SIG-M5 (cell line): ENCODE measurements around the gene STUM.

Experiments
- DNase-seq: peaks from one replicate; lab custom pipeline; 2025; lab: John Stamatoyannopoulos, UW

The STUM gene

DNA sequence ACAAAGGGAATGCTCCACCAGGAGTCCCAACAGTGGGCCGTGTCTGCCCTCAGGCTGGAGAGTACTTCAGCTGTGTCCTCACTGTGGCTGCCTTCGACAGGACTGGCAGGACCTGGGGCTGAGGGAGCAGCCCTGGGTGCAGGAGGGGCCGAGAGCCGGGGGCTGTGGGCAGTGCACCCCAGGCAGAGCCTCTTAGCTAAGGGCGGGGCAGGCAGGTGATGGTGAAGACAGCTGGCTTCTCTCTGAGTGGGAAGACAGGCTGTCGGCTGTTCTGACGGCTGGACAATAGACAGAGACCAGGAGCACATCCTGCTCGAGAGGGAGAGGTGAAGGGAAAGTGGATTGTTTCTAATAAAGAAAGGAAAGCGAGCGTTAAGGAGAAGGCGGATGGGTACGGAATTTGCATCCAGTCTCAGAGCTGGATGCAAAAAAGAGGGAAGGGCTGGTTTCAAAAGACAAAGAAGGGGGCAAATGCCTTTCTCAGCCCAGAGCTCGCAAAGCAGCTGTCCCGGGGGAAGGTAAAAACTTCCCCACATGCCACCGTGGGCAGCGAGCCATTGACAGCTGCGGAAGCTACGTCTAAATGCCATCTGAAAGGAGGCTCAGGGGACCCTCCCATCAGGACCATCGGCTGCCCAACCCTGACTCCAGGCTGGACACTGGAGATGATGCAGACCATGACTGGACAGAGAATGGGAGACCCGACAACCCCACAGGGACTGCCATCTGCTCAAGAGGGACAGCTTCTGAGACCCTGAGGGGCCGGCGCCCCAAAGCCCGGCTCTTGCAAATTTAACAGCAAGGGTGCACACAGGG is 92.0 kb downstream of the STUM start:
- DNase-seq, result no peak

DNA sequence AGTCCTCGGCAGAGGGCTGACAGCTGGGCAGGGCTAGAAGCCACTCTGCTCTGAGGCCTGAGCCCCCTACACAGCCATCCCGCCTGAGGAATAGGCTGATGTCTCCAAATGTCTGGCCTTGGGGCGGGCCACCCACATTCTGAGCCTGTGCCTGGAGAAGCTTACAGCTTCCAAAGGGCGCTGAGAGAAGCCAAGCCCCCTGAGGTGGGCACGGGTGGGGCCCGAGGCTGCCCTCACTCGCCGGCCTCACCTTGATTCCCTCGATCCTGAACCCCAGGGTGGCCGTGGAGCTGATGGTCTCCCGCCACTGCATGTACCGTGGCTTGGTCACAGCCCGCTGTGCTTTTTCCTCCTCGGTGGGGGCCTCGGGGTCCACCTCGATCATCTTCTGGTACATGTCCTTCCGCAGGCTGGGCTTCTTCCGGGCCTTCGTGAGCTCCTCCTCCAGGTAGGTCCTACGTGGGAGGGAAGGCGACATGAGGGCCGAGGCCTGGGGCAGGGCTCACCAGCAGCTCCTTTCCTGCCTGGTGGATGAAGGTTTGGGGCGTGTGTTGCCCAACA is 93.2 kb downstream of the STUM start:
- no peak for DNase-seq

GRCh38 chr1:226642421-226642820 is 93.9 kb downstream of the STUM start:
- no peak for DNase-seq

DNA sequence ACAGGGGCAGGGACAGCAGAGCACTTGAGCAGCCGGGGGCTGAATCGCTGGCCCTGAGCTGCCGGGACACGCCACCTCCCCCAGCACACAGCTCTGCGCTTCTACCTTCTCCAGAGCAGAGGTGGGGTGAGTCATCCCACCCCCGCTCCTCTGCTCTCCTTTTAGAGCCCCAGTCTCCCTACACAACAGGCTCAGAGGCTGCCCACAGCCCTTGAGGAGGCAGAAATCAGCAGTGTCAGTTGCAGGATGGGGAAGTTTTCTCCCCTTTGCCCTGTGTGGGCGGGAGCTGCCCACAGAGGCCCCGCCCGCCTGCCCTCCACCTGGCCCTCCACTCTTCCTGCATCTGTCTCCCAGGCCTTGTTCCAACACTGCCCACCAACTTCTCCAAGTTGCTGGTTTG is 94.6 kb downstream of the STUM start:
- DNase-seq, result peak; percentile 89

- peak; percentile 27 for DNase-seq
These were observed 95.3 kb downstream of the STUM start for GRCh38 chr1:226643611-226644540.

DNA sequence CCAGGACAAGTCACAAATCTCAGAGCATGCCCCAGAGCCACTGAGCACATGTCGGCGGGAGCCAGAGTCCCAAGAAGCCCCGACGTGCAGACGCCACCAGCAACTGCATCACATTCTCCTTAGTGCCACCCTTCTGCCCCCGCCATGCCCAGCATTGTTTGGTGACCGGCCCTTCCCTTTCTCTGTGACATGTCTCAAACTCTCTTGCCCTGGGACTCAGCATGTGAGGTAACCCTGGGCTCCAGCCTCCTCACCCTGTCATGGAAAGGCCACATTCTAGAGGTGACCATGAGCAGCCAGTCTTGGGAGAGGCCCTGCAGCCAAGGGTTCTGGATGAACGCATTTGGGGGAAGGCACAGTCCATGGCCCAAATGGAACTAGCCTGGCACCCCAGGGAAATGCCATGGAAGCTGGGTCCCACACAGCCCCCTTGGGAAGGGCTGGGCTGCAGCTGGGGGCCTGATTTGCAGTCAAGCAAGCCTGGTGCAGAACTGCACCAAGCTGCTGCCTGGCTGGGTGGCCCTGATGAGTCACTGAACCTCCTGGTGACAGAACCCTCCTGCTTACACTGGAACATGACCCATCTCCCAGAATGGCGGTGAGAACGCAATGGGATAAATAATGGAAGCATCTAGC is 96.1 kb downstream of the STUM start:
- DNase-seq, result no peak

DNA sequence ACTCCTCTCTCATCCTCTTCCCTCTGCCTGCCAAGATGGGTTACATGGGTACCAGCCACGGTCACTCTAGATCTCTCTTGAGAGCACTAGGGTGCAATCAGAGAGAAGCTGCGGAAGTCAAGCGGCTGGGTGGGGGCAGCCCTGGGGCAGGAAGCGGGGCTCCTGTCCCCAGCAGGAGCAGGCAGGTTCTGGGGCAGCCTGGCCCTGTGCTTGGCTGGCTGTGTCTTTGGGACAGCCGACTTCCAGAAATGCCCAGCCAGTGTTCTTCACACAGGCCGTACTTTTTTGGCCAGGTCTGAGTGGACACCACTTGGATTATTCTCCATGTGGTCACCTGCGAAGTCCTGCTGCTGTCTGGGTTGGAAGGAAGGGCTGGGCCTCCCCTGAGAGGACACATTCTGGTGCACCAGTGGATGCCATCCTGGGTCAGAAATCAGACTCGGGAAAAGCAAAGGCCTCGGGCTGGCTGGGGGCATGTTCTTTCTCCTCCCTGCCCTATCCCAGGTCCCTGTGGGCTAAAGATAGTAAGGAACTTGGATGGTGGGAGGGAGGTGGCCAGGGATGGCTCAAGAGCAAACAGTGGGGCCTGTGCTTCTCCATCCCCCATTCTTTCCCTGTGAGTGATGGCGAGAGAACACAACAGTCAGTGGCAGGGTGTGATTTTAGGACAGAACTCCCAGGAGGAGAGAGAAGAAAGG is 96.9 kb downstream of the STUM start:
- no peak for DNase-seq

DNA sequence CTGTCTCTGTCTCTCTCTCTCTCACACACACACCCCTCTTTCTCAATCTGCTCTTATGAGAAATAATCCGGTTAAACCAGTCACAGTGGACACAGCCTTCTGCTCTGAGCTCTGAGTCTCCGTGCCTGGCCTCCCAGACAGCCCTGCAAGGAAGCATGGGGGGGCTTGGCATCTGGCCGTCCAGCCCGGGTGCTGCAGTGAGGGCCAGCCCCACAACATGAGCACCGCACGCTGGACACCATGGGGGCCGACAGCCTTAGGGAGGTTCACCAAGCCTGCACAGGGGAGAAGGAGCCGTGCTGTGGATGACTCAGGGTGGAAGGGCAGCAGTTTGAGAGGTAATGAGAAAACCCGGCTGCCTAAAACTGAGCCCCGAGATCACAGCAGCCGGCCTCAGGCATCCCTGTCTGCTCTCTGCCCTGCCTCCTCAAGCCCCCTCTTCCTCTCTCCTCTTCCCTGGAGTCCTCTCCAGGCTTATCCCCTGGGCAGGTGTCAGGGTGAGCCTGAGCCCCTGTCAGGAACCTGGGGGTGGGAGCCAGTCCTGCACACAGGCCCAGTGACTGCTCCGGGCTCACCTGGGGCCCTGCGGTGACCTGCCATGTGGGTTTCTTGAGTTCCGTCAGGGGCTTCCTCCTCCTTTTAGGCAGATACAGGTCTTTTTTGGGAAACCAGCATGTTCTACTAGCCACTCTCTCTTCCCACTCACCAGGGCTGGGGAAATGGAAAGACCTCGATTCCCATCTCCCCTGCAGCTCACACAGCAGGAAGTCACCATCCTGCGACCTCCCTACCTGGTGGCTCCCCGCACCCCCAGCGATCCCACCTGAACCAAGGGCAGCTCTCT is 97.7 kb downstream of the STUM start:
- no peak for DNase-seq

DNA sequence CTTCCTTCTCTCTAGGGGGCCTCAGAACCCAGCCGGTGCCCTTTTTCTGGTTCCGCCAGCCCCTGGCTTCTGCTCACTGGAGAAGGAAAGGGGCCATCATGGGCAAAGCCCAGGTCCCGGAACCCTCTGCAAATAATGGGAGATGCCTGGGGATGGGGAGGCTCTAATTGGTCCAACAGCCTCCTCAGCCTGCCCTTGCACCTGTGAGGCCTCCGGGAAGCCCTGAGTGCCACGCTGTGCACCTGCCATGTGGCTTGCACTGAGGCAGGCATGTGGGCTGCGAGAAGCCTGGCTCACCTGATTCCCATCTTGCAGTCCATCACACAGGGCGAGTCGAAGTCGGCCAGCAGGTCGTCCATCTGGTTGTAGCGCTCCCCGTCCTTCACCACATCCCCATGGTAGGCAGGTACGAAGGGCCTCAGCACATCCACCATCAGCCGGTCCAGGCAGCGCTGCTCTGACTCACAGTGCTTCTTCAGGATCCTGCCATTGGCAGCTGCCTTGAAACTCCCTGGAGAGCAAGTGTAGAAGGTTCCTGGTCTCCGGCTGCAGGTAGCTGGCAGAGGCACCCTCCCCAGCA is 98.4 kb downstream of the STUM start:
- DNase-seq, result no peak

- no peak for DNase-seq
These were observed 99.2 kb downstream of the STUM start for GRCh38 chr1:226647719-226648118.

DNA sequence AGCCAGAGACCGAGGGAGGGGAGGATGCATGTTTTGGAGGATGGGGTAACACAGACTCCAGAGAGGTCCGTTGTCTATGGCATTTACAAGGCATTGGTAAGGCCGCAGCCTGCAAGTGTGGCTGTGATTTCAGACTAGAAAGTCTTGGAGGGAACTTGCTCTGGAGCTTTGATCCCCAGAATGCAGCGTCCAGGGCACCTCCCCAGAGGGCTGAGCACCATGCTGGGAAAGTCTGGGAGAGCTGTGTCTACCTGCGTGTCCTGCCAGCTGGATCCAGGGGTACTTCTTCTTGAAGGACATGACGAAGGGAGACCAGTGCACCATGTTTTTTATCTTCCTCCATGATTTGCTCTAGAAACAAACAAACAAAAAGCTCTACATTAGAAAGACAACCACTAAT is 99.9 kb downstream of the STUM start:
- no peak for DNase-seq

DNA sequence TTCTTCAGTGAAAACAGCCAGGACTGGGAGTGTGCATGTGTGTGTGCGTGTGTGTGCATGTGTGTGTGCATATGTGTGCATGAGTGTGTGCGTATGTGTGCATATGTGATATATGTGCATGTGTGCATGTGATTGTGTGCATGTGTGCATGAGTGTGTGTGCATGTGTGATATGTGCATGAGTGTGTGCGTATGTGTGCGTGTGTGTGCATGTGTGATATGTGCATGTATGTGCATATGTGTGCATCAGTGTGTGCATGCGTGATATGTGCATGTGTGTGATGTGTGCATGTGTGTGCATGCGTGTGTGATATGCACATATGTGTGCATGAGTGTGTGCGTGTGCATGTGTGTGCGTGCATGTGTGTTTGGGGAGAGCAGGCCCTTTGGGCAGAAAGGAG is 100.7 kb downstream of the STUM start:
- DNase-seq, result no peak

- no peak for DNase-seq
These were observed 101.2 kb downstream of the STUM start for GRCh38 chr1:226649780-226650179.

DNA sequence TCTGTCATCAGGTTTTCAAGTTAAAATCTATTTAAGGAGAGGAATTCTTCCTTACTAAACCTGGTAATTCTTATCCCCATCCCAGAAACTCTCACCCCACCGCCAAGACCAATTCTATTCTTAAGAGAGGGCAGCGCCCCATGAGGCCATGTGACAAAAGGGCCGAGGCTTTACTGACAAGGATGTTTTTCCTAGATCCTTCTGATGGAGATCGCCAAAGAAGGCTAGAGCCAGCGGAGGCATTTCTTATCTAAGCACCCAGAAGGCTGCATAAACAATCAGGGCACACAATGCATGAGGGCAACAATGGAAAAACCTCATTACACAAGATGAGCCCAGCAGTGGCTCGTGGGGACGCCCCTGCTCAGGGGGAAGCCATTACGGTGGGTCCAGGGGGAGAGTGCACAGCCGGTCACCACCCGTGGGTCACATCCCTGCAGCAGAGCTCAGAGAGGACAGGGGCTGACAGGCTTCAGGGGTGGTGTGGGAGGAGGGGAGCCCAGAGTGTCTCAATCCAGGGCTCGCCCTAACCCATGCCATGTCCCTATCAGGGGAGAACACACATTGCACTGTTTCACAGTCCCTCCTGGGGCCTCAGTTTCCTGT is 101.8 kb downstream of the STUM start:
- DNase-seq, result no peak

GRCh38 chr1:226651041-226651731 is 102.6 kb downstream of the STUM start:
- DNase-seq, result no peak

DNA sequence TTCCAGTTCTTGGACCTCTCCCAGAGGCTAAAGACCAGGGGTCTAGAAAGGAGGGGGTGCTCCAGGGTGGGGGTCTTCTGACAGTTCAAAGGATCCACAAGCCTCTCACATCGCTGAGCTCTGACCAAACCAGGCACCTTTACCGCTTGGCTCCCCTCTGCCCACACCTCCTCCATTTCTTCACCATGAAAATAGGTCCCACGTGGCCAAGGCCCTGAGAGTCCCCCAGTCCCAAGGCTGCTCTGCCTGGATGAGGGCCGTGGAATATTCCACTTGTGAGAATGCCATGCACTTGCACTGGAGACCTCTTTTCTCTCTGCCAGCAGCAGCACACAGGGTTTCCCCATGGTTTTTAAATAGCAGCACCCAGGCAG is 103.2 kb downstream of the STUM start:
- DNase-seq, result no peak

DNA sequence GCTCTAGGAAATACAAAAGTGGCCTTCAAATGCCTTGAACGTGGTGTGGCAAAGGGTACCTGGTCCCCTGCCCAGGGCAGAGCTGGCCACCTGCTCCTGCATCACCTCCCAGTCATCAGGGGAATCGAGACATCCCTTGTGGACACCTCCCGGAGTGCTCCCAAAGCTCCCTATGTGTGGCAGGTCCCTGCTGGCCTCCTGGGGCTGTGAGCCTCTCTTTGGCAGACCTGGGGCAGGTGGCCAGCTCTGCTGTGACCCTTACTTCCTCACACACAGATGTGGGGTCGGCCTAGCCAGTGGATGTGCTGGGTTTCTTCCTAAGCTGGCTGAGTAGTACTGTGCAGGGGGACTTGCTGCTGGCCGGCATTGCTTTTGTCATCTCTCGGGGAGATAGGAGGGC is 104.0 kb downstream of the STUM start:
- DNase-seq, result no peak

DNA sequence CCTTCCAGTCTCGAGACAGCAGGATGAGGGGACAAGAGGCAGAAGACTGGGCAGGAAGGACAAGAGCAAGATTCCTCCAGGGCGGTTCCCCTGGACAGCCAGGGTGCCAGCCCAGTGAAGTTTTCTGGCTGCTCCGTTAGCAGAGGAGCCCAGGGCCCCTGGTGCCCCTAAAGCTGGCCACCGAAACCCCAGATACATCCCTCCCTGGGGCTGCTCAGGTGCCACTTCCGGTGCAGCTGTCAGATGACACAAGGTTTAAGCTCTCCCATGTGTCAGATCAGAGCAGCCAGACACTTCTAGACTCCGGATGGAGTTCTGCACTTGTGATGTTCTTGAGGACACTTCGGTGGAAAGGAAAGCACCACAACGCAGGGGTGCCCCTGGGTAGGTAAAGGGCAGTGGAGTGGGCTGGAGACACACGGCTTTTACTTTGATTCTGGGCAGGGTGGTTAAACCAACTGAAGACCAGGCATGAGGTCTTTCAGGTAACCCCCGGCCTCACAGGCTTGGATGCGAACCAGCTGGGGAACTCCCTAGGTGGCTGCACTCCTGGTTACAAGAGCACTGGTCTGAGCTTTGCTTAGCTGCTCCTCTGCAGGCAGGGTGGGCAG is 104.9 kb downstream of the STUM start:
- DNase-seq, result no peak
